CD14-positive monocyte (primary cell): ENCODE measurements around the gene TMA7B. TPM values are rescaled to one million over a fixed set of nuclear protein-coding genes. Genes with fewer than 3 reads are reported as not detected.

Experiments
- DNase-seq, 3 donors: peaks; one replicate each; pipeline ENCODE4 v3.0.0-alpha.2; 2011 to 2022
- H2AFZ ChIP-seq: 2 replicates; pipeline ENCODE4 v1.6.0; 2012; ENCODE audit warnings: mild to moderate bottlenecking, low read depth, low read length, inconsistent platforms; ENCODE audit not compliant: insufficient read depth, poor library complexity, severe bottlenecking
- H3K27ac ChIP-seq, 2 donors: 1 replicate in 1 of 2; 2 replicates in 1 of 2; pipeline ENCODE4 v1.5.1; 2012 to 2013; ENCODE audit warnings: low read length in 2 of 2, control low read depth in 1 of 2, inconsistent platforms in 1 of 2, low read depth in 1 of 2, mild to moderate bottlenecking in 1 of 2
- H3K27me3 ChIP-seq, 2 donors: one replicate each; pipeline versions ENCODE4 v1.6.0 to v1.6.1; 2011 to 2013; ENCODE audit warnings: low read length in 2 of 2; ENCODE audit not compliant: control insufficient read depth in 2 of 2, insufficient read depth in 2 of 2
- H3K36me3 ChIP-seq, 2 donors: replicated peaks in 1 of 2; 1 replicate in 1 of 2; 2 replicates in 1 of 2; pipeline versions ENCODE4 v1.5.1 to v1.6.1; 2012 to 2013; ENCODE audit warnings: low read length in 2 of 2, control low read depth in 1 of 2, inconsistent platforms in 1 of 2, mild to moderate bottlenecking in 1 of 2; ENCODE audit not compliant: insufficient read depth in 2 of 2, control insufficient read depth in 1 of 2
- H3K4me1 ChIP-seq, 2 donors: 1 replicate in 1 of 2; 2 replicates in 1 of 2; pipeline versions ENCODE4 v1.5.1 to v1.6.1; 2012 to 2013; ENCODE audit warnings: low read length in 2 of 2, control low read depth in 1 of 2, inconsistent platforms in 1 of 2, mild to moderate bottlenecking in 1 of 2, moderate library complexity in 1 of 2; ENCODE audit not compliant: insufficient read depth in 2 of 2, control insufficient read depth in 1 of 2
- H3K4me2 ChIP-seq: replicated peaks from 2 replicates; pipeline ENCODE3; 2012; ENCODE audit warnings: low read length, moderate library complexity, mild to moderate bottlenecking; ENCODE audit not compliant: poor library complexity, severe bottlenecking; ENCODE audit errors: extremely low read depth
- H3K4me3 ChIP-seq, 3 experiments: fragments of 200-600 bp in 1 of 3; sonication (generic) in 1 of 3; replicated peaks in 1 of 3; 1 replicate in 2 of 3; 2 replicates in 1 of 3; pipeline ENCODE4 v1.5.1; 2011 to 2013; ENCODE audit warnings: low read length in 3 of 3, mild to moderate bottlenecking in 3 of 3, control low read depth in 2 of 3, low read depth in 2 of 3, inconsistent platforms in 1 of 3, moderate library complexity in 1 of 3
- H3K79me2 ChIP-seq: 2 replicates; pipeline ENCODE4 v1.6.0; 2012; ENCODE audit warnings: mild to moderate bottlenecking, control low read depth, inconsistent platforms, low read length, moderate library complexity; ENCODE audit not compliant: insufficient read depth
- H3K9ac ChIP-seq: 2 replicates; pipeline ENCODE4 v1.6.0; 2017; ENCODE audit warnings: low read length, mild to moderate bottlenecking; ENCODE audit not compliant: insufficient read depth, poor library complexity, severe bottlenecking
- H3K9me3 ChIP-seq, 2 donors: replicated peaks in 1 of 2; 1 replicate in 1 of 2; 2 replicates in 1 of 2; pipeline versions ENCODE4 v1.5.1 to v1.6.1; 2012 to 2013; ENCODE audit warnings: low read length in 2 of 2, control low read depth in 1 of 2; ENCODE audit not compliant: control insufficient read depth in 1 of 2, insufficient read depth in 1 of 2
- H4K20me1 ChIP-seq: 2 replicates; pipeline ENCODE4 v1.6.0; 2012; ENCODE audit warnings: mild to moderate bottlenecking, low read length, control low read depth, moderate library complexity; ENCODE audit not compliant: insufficient read depth
- H3K27ac Mint-ChIP-seq, 7 donors: one replicate each; pipeline ENCODE4 v1.8.0; 2020; ENCODE audit warnings: mild to moderate bottlenecking in 7 of 7, mixed read lengths in 7 of 7, moderate library complexity in 6 of 7, inconsistent platforms in 2 of 7
- H3K27me3 Mint-ChIP-seq, 3 donors: one replicate each; pipeline ENCODE4 v1.8.0; 2021 to 2022; ENCODE audit warnings: low read depth in 3 of 3, mild to moderate bottlenecking in 3 of 3, mixed read lengths in 3 of 3, moderate library complexity in 3 of 3, inconsistent platforms in 1 of 3
- H3K36me3 Mint-ChIP-seq, 2 donors: one replicate each; pipeline ENCODE4 v1.8.0; 2020; ENCODE audit warnings: mixed read lengths in 2 of 2, inconsistent platforms in 1 of 2, mild to moderate bottlenecking in 1 of 2
- H3K4me1 Mint-ChIP-seq: one replicate; pipeline ENCODE4 v1.8.0; 2020; ENCODE audit warnings: mild to moderate bottlenecking, mixed read lengths
- H3K4me3 Mint-ChIP-seq, 2 donors: one replicate each; pipeline ENCODE4 v1.8.0; 2020; ENCODE audit warnings: mild to moderate bottlenecking in 2 of 2, mixed read lengths in 2 of 2, moderate library complexity in 1 of 2
- H3K9me3 Mint-ChIP-seq, 7 donors: one replicate each; pipeline ENCODE4 v1.8.0; 2020 to 2022; ENCODE audit warnings: mixed read lengths in 7 of 7, mild to moderate bottlenecking in 6 of 7, moderate library complexity in 6 of 7, inconsistent platforms in 2 of 7
- CTCF ChIP-seq: fragments of 200-600 bp; IDR thresholded peaks from one replicate; pipeline ENCODE4 v1.8.0; 2022; ENCODE audit warnings: antibody characterized with exemption, mild to moderate bottlenecking
- WGBS: methylation state at CpG from one replicate; pipeline ENCODE4 v1.1.5; 2013; ENCODE audit warnings: missing lambda C conversion rate; ENCODE audit not compliant: insufficient coverage; 5-methylcytosine and 5-hydroxymethylcytosine counted together
- intact Hi-C, 2 donors: fragments of 100-400 bp; cut with micrococcal nuclease; formaldehyde crosslinking; loops; one replicate each; pipeline versions ENCODE4 v1.15.0 to v1.15.1; 2023
- polyA plus RNA-seq, 3 donors: library from polyadenylated mRNA; depleted of rRNA in 1 of 3; unstranded in 2 of 3; stranded (reverse) in 1 of 3; fragments of 300-500 nt in 2 of 3; fragments of >200 nt in 1 of 3; fragmentation: Illumina TruSeq in 2 of 3; gene quantifications; 1 replicate in 2 of 3; 2 replicates in 1 of 3; pipeline ENCODE4 v1.2.3, GENCODE V29; 2012 to 2021

TMA7B gene
- polyA plus RNA-seq, 3 donors: 0.13 TPM; not detected in 2

GRCh38 chr22:39913321-39913720, 46.9 kb upstream of the TMA7B start:
- H3K4me2 ChIP-seq: no peak overlapping the region
- no peaks in the 10 kb centered on the region for H4K20me1 ChIP-seq
- H3K79me2 ChIP-seq: no peaks in the 10 kb centered on the region
- H2AFZ ChIP-seq: no peak overlapping the region
- no peak overlapping the region for H3K9ac ChIP-seq
- H3K27ac ChIP-seq: no peak overlapping the region
- peak overlapping the region in 1 of 2 donors; percentile 14 for H3K4me3 Mint-ChIP-seq
- TF ChIP-seq CTCF: no peak
- H3K36me3 ChIP-seq: no peaks in the 10 kb centered on the region
- H3K4me3 ChIP-seq: no peak overlapping the region
- H3K4me1 ChIP-seq: peaks cover 0 to 3% of the 10 kb centered on the region in 2 donors
- H3K27ac Mint-ChIP-seq: no peak overlapping the region
- H3K4me1 Mint-ChIP-seq: peaks cover 19% of the 10 kb centered on the region
- no peak for DNase-seq
- H3K9me3 ChIP-seq: no peaks in the 10 kb centered on the region
- intact Hi-C loops: loop anchor here in 1 of 2 donors (10.0 kb wide), 1 partner anchor 1089 kb away; no protein-coding TSS in a partner anchor
- WGBS: 98% methylated on average over 5 of the region's 5 CpGs
- H3K27me3 ChIP-seq: no peaks in the 10 kb centered on the region
- peaks cover 0 to 3% (median 0%) of the 10 kb centered on the region in 7 donors for H3K9me3 Mint-ChIP-seq
- peaks cover 2 to 4% (median 4%) of the 10 kb centered on the region in 3 donors for H3K27me3 Mint-ChIP-seq
- H3K36me3 Mint-ChIP-seq: no peaks in the 10 kb centered on the region

- Histone ChIP-seq H3K4me1 (peaks cover 0 to 3% of the 10 kb centered on the region in 2 donors), H3K27ac (no peak overlapping the region), H3K27me3 (no peaks in the 10 kb centered on the region), H3K9me3 (no peaks in the 10 kb centered on the region), H3K79me2 (no peaks in the 10 kb centered on the region), H2AFZ (no peak overlapping the region), H3K9ac (no peak overlapping the region), H3K4me3 (no peak overlapping the region), H3K4me2 (no peak overlapping the region), H3K36me3 (no peaks in the 10 kb centered on the region), H4K20me1 (no peaks in the 10 kb centered on the region)
- H3K4me1 Mint-ChIP-seq: peaks cover 18% of the 10 kb centered on the region
- peaks cover 2 to 4% (median 2%) of the 10 kb centered on the region in 3 donors for H3K27me3 Mint-ChIP-seq
- no peak overlapping the region for H3K27ac Mint-ChIP-seq
- intact Hi-C loops: loop anchor here in 1 of 2 donors (10.0 kb wide), 1 partner anchor 1089 kb away; no protein-coding TSS in a partner anchor
- H3K36me3 Mint-ChIP-seq: no peaks in the 10 kb centered on the region
- no peak for DNase-seq
- TF ChIP-seq CTCF: no peak
- H3K9me3 Mint-ChIP-seq: peaks cover 0 to 3% (median 0%) of the 10 kb centered on the region in 7 donors
- H3K4me3 Mint-ChIP-seq: no peak overlapping the region
- 93% methylated on average over 2 of the region's 2 CpGs for WGBS
Observed at GRCh38 chr22:39913886-39914285, 46.3 kb upstream of the TMA7B start.
